Calu3 (cell line): ENCODE results near the gene GNGT2. TPM values are rescaled to one million over a fixed set of nuclear protein-coding genes. Genes with fewer than 3 reads are reported as not detected.

Source experiments
- BruUV-seq: library from RNA; stranded (reverse); fragments of 400-500 nt; replicated peaks from 2 replicates; lab custom pipeline; 2021; lab: Mats Ljungman, UMichigan
- CTCF ChIA-PET: fragments of 300-600 bp; sonication (Branson Sonifier 250); formaldehyde crosslinking; loops from one replicate; lab custom pipeline; 2022; ENCODE audit warnings: antibody characterized with exemption; lab: Charles Lee
- DNase-seq: peaks from one replicate; pipeline ENCODE4 v3.0.0; 2022
- H3K27ac Mint-ChIP-seq: one replicate; pipeline ENCODE4 v1.8.0; 2022; ENCODE audit warnings: mixed read lengths; ENCODE audit not compliant: unreplicated experiment
- H3K27me3 Mint-ChIP-seq: one replicate; pipeline ENCODE4 v1.8.0; 2022; ENCODE audit warnings: mixed read lengths; ENCODE audit not compliant: unreplicated experiment
- H3K36me3 Mint-ChIP-seq: one replicate; pipeline ENCODE4 v1.8.0; 2022; ENCODE audit warnings: mild to moderate bottlenecking, moderate library complexity, mixed read lengths; ENCODE audit not compliant: insufficient read depth, unreplicated experiment
- H3K4me1 Mint-ChIP-seq: one replicate; pipeline ENCODE4 v1.8.0; 2022; ENCODE audit warnings: mild to moderate bottlenecking, low read depth, mixed read lengths; ENCODE audit not compliant: unreplicated experiment
- H3K4me3 Mint-ChIP-seq: one replicate; pipeline ENCODE4 v1.8.0; 2022; ENCODE audit warnings: mild to moderate bottlenecking, low read depth, moderate library complexity, mixed read lengths; ENCODE audit not compliant: unreplicated experiment
- H3K9me3 Mint-ChIP-seq: one replicate; pipeline ENCODE4 v1.8.0; 2022; ENCODE audit warnings: low read depth, mixed read lengths; ENCODE audit not compliant: unreplicated experiment
- CTCF ChIP-seq: fragments of 200-600 bp; IDR thresholded peaks from one replicate; pipeline ENCODE4 v1.8.0; 2022; ENCODE audit warnings: antibody characterized with exemption; ENCODE audit not compliant: unreplicated experiment
- intact Hi-C: fragments of 100-400 bp; cut with micrococcal nuclease; formaldehyde crosslinking; loops from one replicate; pipeline ENCODE4 v1.10.0; 2022; ENCODE audit not compliant: unreplicated experiment
- total RNA-seq: library from RNA; stranded (reverse); gene quantifications from 2 replicates; pipeline ENCODE4 v1.2.3, GENCODE V29; 2022

Gene GNGT2
- total RNA-seq, 1 experiment from 2014 or later: not detected

GRCh38 chr17:49241040-49241439, 30.7 kb upstream of the GNGT2 start:
- no peak overlapping the region for H3K4me3 Mint-ChIP-seq
- CTCF ChIA-PET: interaction anchor here (0.6 to 1.9 kb wide), 2 partner anchors 14 to 121 kb away, joined by 4 to 10 read pairs; no protein-coding TSS in a partner anchor
- H3K27me3 Mint-ChIP-seq: peaks cover 25% of the 10 kb centered on the region
- H3K4me1 Mint-ChIP-seq: no peaks in the 10 kb centered on the region
- BruUV-seq: no TSS peak
- intact Hi-C loops: no loop called here
- H3K27ac Mint-ChIP-seq: no peak overlapping the region
- TF ChIP-seq CTCF: no peak
- no peak for DNase-seq
- no peaks in the 10 kb centered on the region for H3K36me3 Mint-ChIP-seq
- no peaks in the 10 kb centered on the region for H3K9me3 Mint-ChIP-seq

- no peak for DNase-seq
- Mint-ChIP-seq H3K4me1 (no peaks in the 10 kb centered on the region), H3K27me3 (peaks cover 29% of the 10 kb centered on the region), H3K36me3 (no peaks in the 10 kb centered on the region), H3K27ac (no peak overlapping the region), H3K4me3 (no peak overlapping the region), H3K9me3 (no peaks in the 10 kb centered on the region)
- no peak for TF ChIP-seq CTCF
- intact Hi-C loops: no loop called here
- CTCF ChIA-PET: interaction anchor here (0.6 to 1.9 kb wide), 2 partner anchors 14 to 122 kb away, joined by 4 to 10 read pairs; no protein-coding TSS in a partner anchor
- BruUV-seq: no TSS peak
These were observed 30.2 kb upstream of the GNGT2 start for GRCh38 chr17:49240619-49241018.

- peaks cover 35% of the 10 kb centered on the region for H3K27me3 Mint-ChIP-seq
- TF ChIP-seq CTCF: no peak
- intact Hi-C loops: no loop called here
- no peaks in the 10 kb centered on the region for H3K4me1 Mint-ChIP-seq
- no peak overlapping the region for H3K27ac Mint-ChIP-seq
- no peaks in the 10 kb centered on the region for H3K36me3 Mint-ChIP-seq
- no peak for DNase-seq
- BruUV-seq: no TSS peak
- H3K9me3 Mint-ChIP-seq: no peaks in the 10 kb centered on the region
- H3K4me3 Mint-ChIP-seq: no peak overlapping the region
- CTCF ChIA-PET: interaction anchor here (0.7 to 1.9 kb wide), 2 partner anchors 13 to 16 kb away, joined by 4 to 10 read pairs; no protein-coding TSS in a partner anchor
These were observed 29.6 kb upstream of the GNGT2 start for GRCh38 chr17:49239963-49240362.

GRCh38 chr17:49235896-49236295, 25.5 kb upstream of the GNGT2 start:
- Mint-ChIP-seq H3K36me3 (peaks cover 5% of the 10 kb centered on the region), H3K4me3 (no peak overlapping the region), H3K27me3 (peaks cover 34% of the 10 kb centered on the region), H3K4me1 (no peaks in the 10 kb centered on the region), H3K27ac (no peak overlapping the region), H3K9me3 (no peaks in the 10 kb centered on the region)
- intact Hi-C loops: no loop called here
- BruUV-seq: no TSS peak
- CTCF ChIA-PET: no interaction called here
- TF ChIP-seq CTCF: no peak
- DNase-seq: no peak
